ENCODE measurements around the gene PMIS2. TPM values are rescaled to one million over a fixed set of nuclear protein-coding genes. Genes with fewer than 3 reads are reported as not detected.
A peak's percentile ranks its signal among the peaks of the same experiment; 100 is the strongest.

The PMIS2 gene
- polyA plus RNA-seq, 3 donors: not detected

- H3K27ac Mint-ChIP-seq: peak overlapping the region in 4 of 7 donors; percentile 53 to 83 (median 72)
- no peaks in the 10 kb centered on the region for H3K9me3 Mint-ChIP-seq
- peaks cover 0 to 4% (median 0%) of the 10 kb centered on the region in 3 donors for H3K27me3 Mint-ChIP-seq (ENCODE audit: low read depth in 3 of 3)
- Histone ChIP-seq H3K79me2 (ENCODE audit: insufficient read depth, low read length) (peaks cover 8% of the 10 kb centered on the region), H3K4me1 (ENCODE audit: control insufficient read depth in 1 of 2, insufficient read depth in 2 of 2, low read length in 2 of 2) (peaks cover 21 to 28% of the 10 kb centered on the region in 2 donors), H3K9me3 (replicated peaks in 1 of 2; ENCODE audit: control insufficient read depth in 1 of 2, insufficient read depth in 1 of 2, low read length in 2 of 2) (no peaks in the 10 kb centered on the region), H3K36me3 (replicated peaks in 1 of 2; ENCODE audit: control insufficient read depth in 1 of 2, insufficient read depth in 2 of 2, low read length in 2 of 2) (peaks cover 4 to 9% of the 10 kb centered on the region in 2 donors), H2AFZ (ENCODE audit: insufficient read depth, low read depth, low read length, poor library complexity, severe bottlenecking) (peak overlapping the region; percentile 94), H3K4me3 (replicated peaks in 1 of 3; ENCODE audit: low read depth in 2 of 3, low read length in 3 of 3) (peak overlapping the region; percentile 81 to 90 (median 83)), H3K9ac (ENCODE audit: insufficient read depth, low read length, poor library complexity, severe bottlenecking) (peak overlapping the region; percentile 90), H3K27ac (ENCODE audit: low read depth in 1 of 2, low read length in 2 of 2) (peak overlapping the region in 1 of 2 donors; percentile 88), H3K4me2 (replicated peaks; ENCODE audit: extremely low read depth, low read length, poor library complexity, severe bottlenecking) (peak overlapping the region; percentile 96), H3K27me3 (ENCODE audit: control insufficient read depth in 2 of 2, insufficient read depth in 2 of 2, low read length in 2 of 2) (no peaks in the 10 kb centered on the region), H4K20me1 (ENCODE audit: insufficient read depth, low read length) (peaks cover 1% of the 10 kb centered on the region)
- no peak for TF ChIP-seq CTCF (IDR thresholded peaks at IDR 0.05)
- 93% methylated on average over 3 of the region's 3 CpGs for WGBS (ENCODE audit: insufficient coverage)
- DNase-seq: no peak
- H3K4me3 Mint-ChIP-seq: peak overlapping the region; percentile 87 to 93
- peaks cover 29% of the 10 kb centered on the region for H3K4me1 Mint-ChIP-seq
- intact Hi-C loops (cut with micrococcal nuclease): no loop called here
- H3K36me3 Mint-ChIP-seq: peaks cover 19 to 23% of the 10 kb centered on the region in 2 donors
Measured at GRCh38 chr19:35544110-35544802, 41.7 kb upstream of the PMIS2 start.

GRCh38 chr19:35545001-35545854, 40.7 kb upstream of the PMIS2 start, which contains the start of gene TMEM147:
Gene TMEM147, plus strand, starts transcription at chr19:35545626. Its CDS starts 114 bp downstream, at chr19:35545740.
- Histone ChIP-seq H3K4me3 (replicated peaks in 1 of 3; ENCODE audit: low read depth in 2 of 3, low read length in 3 of 3) (peak within 1 kb of the TSS; percentile 81 to 90 (median 83)), H2AFZ (ENCODE audit: insufficient read depth, low read depth, low read length, poor library complexity, severe bottlenecking) (peak within 1 kb of the TSS; percentile 94), H3K36me3 (replicated peaks in 1 of 2; ENCODE audit: control insufficient read depth in 1 of 2, insufficient read depth in 2 of 2, low read length in 2 of 2) (peaks cover 4 to 9% of the 10 kb centered on the region in 2 donors), H3K27me3 (ENCODE audit: control insufficient read depth in 2 of 2, insufficient read depth in 2 of 2, low read length in 2 of 2) (no peaks in the 10 kb centered on the region), H3K79me2 (ENCODE audit: insufficient read depth, low read length) (peaks cover 8% of the 10 kb centered on the region), H4K20me1 (ENCODE audit: insufficient read depth, low read length) (peaks cover 4% of the 10 kb centered on the region), H3K9me3 (replicated peaks in 1 of 2; ENCODE audit: control insufficient read depth in 1 of 2, insufficient read depth in 1 of 2, low read length in 2 of 2) (no peaks in the 10 kb centered on the region), H3K4me1 (ENCODE audit: control insufficient read depth in 1 of 2, insufficient read depth in 2 of 2, low read length in 2 of 2) (peaks cover 21 to 28% of the 10 kb centered on the region in 2 donors), H3K4me2 (replicated peaks; ENCODE audit: extremely low read depth, low read length, poor library complexity, severe bottlenecking) (peak within 1 kb of the TSS; percentile 96), H3K27ac (ENCODE audit: low read depth in 1 of 2, low read length in 2 of 2) (peak within 1 kb of the TSS; percentile 71 to 88), H3K9ac (ENCODE audit: insufficient read depth, low read length, poor library complexity, severe bottlenecking) (peak within 1 kb of the TSS; percentile 90)
- under 1% methylated on average over 83 of the region's 85 CpGs for WGBS (ENCODE audit: insufficient coverage)
- Mint-ChIP-seq H3K4me1 (peaks cover 30% of the 10 kb centered on the region), H3K27me3 (ENCODE audit: low read depth in 3 of 3) (peaks cover 0 to 2% (median 0%) of the 10 kb centered on the region in 3 donors), H3K4me3 (peak within 1 kb of the TSS; percentile 87 to 93), H3K36me3 (peaks cover 19 to 23% of the 10 kb centered on the region in 2 donors), H3K9me3 (no peaks in the 10 kb centered on the region), H3K27ac (peak within 1 kb of the TSS; percentile 68 to 92 (median 77))
- no peak for TF ChIP-seq CTCF (IDR thresholded peaks at IDR 0.05)
- DNase-seq: peak; percentile 69 to 83 (median 82)
- intact Hi-C loops (cut with micrococcal nuclease): loop anchor here in 1 of 2 donors (5.0 kb wide), 1 partner anchor 172 kb away; the partner anchor contains the start of gene KMT2B

Measured in CD14-positive monocyte (primary cell).